Activated CD4-positive, CD25-positive, alpha-beta regulatory T cell (primary cell): ENCODE results near the gene GALNTL6.

Experiments used
- DNase-seq, 4 experiments: peaks; one replicate each; lab custom pipeline; 2025; lab: John Stamatoyannopoulos, UW

GALNTL6 gene

GRCh38 chr4:172813359-172813923 lies 1000.2 kb downstream of the GALNTL6 start:
- no peak for DNase-seq

GRCh38 chr4:172815499-172816164 lies 1002.4 kb downstream of the GALNTL6 start:
- no peak for DNase-seq

DNA sequence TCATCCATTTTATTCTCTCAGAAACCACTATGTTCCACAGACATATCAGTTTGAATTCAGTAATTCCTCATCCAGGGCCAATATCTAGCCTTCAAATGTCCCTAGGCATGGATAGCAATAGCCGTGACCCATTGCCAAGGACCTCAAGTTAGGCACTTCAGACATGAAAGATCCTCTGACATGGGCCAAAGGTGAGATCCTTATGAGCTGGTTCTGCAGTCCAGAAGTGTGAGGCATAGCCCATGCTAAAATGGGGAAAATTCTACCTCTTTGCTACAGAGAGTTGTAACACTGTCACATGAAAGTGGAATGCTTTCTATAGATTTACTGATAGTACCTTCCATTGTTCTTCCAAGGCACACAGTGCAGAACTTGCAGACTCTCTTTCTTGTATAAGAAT lies 1005.7 kb downstream of the GALNTL6 start:
- no peak for DNase-seq

DNA sequence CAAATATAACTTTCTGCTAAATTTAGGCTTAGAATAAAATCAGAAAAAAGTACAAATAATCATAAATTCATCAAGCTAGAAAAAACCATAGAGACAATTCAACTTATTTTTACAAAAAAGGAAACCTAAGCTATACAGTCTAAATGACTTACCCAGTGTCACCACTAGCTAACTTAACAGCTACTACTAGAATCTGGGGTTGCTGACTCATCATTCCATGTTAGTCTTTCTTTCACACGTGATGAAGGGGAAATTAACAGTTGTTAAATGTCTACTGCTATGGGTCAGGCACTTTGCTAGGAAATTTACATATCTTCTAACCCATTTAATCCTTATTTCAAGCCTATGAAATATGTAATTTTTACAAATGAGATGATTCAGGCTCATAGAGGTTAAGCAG lies 1006.1 kb downstream of the GALNTL6 start:
- DNase-seq, result no peak

- no peak for DNase-seq
These were observed 1009.1 kb downstream of the GALNTL6 start for GRCh38 chr4:172822331-172822730.

GRCh38 chr4:172826346-172826745 lies 1013.1 kb downstream of the GALNTL6 start:
- no peak for DNase-seq

DNA sequence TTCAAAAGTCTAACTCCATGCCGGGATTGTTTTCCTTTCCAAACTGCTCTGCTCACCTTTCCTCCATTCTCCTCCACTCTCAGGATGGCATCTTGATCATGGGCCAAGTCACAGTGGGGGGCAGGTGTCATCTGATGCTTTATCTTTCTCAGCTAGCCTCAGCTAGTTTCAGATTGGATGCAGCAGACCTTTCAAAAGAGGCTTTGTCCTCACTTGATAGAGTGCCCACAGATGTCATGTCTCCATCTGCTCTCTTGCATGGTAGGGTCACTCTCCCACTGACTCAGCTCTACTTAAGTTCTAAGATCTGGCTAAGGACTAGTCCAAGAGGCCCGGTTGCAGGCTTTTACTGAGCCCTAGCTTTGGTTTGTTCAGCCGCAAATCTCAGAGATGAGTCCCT lies 1013.7 kb downstream of the GALNTL6 start:
- no peak for DNase-seq

DNA sequence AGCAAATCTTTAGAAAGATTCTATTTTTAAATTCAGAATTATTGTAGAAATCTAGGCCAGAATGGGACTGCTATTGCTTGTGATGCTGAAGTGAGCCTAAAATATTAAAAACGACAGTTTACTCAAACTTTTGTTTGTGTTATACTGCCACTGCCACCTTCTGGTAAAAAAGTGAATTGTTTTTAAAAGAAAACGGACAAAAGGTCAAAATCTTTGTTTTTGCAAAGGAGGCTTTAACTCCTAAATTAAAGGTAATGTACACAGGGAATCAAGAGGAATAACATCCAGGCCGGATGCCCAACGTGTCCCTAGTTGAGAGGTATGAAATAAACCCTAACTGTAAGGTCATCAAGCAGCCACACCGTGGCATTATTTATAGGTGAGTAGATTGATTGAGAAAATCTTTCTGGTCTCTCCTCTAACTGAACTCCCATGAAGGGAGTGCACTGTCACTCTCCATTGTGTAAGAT lies 1017.1 kb downstream of the GALNTL6 start:
- no peak for DNase-seq

DNA sequence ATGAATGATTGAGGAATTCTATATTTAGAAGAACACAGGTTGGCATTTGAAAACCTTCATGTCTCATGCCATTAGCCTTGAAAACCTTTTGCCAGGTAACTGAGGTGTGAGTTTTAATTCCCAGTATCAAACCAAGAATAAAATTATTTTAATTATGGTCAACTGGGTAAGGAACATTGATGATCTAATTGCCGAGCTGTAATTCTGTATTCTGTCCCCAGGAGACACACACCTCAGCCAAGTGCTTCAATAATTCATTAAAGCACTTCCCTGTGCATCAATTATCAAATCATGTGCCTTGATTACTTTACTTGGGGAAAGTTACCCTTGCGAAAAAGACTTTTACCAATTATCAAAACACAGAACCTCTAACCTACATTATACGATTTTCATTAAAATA lies 1023.5 kb downstream of the GALNTL6 start:
- no peak for DNase-seq

GRCh38 chr4:172838111-172838510 lies 1024.9 kb downstream of the GALNTL6 start:
- DNase-seq, result no peak

DNA sequence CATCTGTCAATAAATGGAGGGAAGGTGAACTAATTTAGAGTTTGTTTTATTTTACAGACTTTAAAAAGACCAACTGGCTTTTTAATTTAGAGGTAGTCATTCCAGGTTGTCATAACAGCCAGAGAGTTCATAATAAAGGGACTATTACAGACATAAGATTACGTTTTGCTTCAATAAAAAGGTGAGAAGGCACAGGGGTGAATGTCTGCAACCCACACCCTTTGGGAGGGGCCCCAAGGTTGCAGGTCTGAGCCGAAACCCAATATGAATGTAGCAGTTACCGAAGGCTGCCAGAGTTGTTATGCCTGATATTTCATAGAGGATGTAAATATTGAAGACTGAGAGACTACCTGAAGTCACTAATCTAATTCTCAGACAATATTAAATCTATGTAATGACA lies 1025.7 kb downstream of the GALNTL6 start:
- no peak for DNase-seq

DNA sequence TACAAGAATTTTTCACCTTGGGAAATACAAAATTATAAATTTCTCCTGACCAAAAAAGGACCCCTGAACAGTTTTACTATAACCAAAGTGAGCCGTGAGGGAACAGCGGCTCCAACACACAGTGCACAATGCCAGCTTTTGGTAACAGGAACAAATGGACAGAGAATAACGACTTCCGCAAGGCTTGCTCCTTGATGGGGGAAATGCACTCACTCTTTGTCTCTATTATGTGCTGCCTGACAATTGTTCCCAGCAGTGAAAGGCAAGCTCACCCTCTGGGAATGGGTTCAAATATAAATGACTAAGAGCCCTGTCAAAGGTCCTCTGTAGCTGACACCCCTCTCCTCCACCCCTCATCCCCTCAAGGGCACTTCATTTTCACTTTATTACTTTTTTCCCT lies 1029.6 kb downstream of the GALNTL6 start:
- DNase-seq, result no peak

- no peak for DNase-seq
These were observed 1030.0 kb downstream of the GALNTL6 start for GRCh38 chr4:172843192-172843591.

DNA sequence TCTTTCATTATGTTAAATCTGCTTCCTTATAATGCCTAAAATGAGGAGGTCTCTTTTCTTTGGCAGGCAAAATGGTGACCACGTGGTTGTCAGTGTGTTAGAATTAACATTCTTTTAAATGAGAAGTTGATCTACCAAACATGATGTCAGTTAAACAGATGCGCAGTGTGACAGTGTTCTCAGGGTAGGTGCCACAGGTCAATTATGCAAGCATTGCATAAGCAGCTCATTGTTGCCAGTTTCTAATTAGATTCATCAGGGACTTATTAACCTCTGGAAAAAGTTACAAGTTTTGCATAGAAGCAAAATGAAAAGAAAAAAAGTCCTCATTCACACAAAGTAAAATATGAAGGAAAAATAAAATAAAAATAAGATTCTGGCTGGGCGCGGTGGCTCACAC lies 1031.4 kb downstream of the GALNTL6 start:
- DNase-seq, result no peak

DNA sequence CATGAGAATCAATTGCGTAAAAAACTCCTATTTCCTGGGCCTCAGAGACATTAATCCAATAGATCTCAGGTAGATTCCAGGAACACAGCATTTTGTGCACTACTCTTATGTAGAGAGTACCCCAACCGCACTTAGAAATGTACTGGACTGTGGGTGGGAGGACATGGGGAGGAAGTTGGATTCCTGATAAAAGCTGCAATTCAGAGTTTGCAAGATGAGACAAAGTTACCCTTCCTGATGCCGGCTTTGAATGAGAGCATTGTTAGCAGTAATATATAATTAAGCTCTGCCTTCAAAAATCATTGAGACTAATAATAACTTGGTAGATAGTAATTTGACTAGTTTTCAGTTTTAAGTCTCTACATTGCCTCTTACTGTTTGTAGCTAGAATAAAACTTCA lies 1032.1 kb downstream of the GALNTL6 start:
- no peak for DNase-seq

GRCh38 chr4:172850838-172851237 lies 1037.6 kb downstream of the GALNTL6 start:
- no peak for DNase-seq

DNA sequence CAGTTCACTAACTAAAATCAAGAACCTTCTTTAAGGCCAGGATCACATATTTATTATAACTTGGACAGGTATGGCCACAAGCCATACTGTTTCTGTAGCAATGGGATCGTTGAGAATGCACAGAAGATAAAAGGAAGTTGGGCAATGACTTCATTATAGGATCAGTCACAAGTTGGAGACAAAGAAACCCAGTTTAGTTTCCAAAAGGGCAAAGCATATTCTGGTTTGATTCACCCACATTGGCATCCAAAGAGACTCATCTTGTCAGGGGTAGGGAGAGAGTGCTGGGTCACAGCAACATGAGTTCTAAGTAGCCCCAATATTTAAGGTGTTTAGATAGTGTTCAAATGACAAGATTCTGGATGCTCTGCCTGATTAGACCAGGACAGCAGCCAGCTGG lies 1038.3 kb downstream of the GALNTL6 start:
- no peak for DNase-seq

DNA sequence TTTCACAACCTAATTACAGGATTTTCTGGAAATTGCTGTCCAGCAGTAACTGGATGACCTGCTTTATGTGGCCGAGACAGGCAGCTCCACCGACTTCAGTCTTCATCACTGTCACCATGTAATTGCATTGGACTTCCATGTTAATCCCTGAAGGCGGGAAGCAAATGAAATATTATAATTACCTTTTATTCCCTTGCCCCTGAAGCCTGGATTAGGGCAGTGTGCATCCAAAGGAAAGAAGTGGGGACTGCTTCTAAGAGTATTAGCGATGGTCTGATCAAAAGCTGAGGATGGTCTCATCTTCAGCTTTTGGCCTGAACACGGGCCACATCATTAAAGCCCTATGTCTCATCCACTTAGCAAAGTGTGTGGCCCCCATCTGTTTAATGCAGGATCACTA lies 1043.8 kb downstream of the GALNTL6 start:
- DNase-seq, result no peak

- no peak for DNase-seq
These were observed 1045.6 kb downstream of the GALNTL6 start for GRCh38 chr4:172858731-172859230.

GRCh38 chr4:172865103-172865502 lies 1051.9 kb downstream of the GALNTL6 start:
- no peak for DNase-seq

- no peak for DNase-seq
These were observed 1052.4 kb downstream of the GALNTL6 start for GRCh38 chr4:172865531-172866127.

GRCh38 chr4:172866421-172866820 lies 1053.2 kb downstream of the GALNTL6 start:
- no peak for DNase-seq

DNA sequence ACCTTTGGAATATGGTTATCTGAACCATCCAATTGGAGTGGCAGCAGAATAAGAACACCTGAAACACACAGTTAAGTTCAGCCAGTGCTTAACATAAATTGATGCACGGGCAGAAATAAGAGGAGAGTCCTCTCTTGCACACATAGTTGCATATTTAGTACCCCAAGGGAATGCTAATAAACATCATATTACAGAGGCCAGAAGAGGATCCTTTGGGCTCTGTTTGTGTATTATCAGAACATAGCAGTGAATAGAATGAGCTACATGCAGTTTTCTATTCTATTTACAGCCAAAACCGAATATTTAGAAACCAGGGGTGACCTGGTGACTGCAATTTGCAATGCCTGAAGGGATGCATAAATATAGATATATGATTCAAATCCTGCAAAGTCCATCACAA lies 1054.6 kb downstream of the GALNTL6 start:
- no peak for DNase-seq
